K562 (cell line): ENCODE data around the gene ELP5. TPM values are rescaled to one million over a fixed set of nuclear protein-coding genes. Genes with fewer than 3 reads are reported as not detected.
A peak's percentile ranks its signal among the peaks of the same experiment; 100 is the strongest.

Experiments used
- ELF4 ChIP-seq: fragments of 450-650 bp; formaldehyde crosslinking; IDR thresholded peaks from 2 replicates; pipeline ENCODE4 v1.4.0; 2022; ENCODE audit warnings: missing genetic modification characterization
- ETV6 ChIP-seq, 3 experiments: fragments of 150-350 bp in 1 of 3; sonication (generic) in 1 of 3; formaldehyde crosslinking in 1 of 3; IDR thresholded peaks; 2 replicates each; pipeline versions ENCODE4 v1.6.1 to v1.8.0; 2014 to 2022; ENCODE audit warnings: borderline replicate concordance in 2 of 3, low read depth in 2 of 3, antibody characterized with exemption in 1 of 3, low read length in 1 of 3, mild to moderate bottlenecking in 1 of 3, missing genetic modification reagents in 1 of 3
- KHSRP ChIP-seq: fragments of 450-650 bp; IDR thresholded peaks from 2 replicates; pipeline ENCODE4 v1.6.1; 2017
- KLF16 ChIP-seq: IDR thresholded peaks from 2 replicates; pipeline ENCODE4 v1.6.1; 2016; ENCODE audit warnings: antibody characterized with exemption
- MECOM ChIP-seq: fragments of 250-450 bp; sonication (Bioruptor Pico); IDR thresholded peaks from 2 replicates; pipeline ENCODE4 v1.8.0; 2022; ENCODE audit warnings: inconsistent platforms
- NR2C1 ChIP-seq, 2 experiments: fragments of 450-650 bp; IDR thresholded peaks; 2 replicates each; pipeline ENCODE4 v1.6.1; 2017; ENCODE audit warnings: mild to moderate bottlenecking in 2 of 2, antibody characterized with exemption in 1 of 2, inconsistent platforms in 1 of 2, missing compliant biosample characterization in 1 of 2, missing genetic modification characterization in 1 of 2
- NR2C2 ChIP-seq, 2 experiments: fragments of 200-800 bp in 1 of 2; sonication (Bioruptor generic) in 1 of 2; sonication (generic) in 1 of 2; formaldehyde crosslinking in 1 of 2; IDR thresholded peaks; 2 replicates each; pipeline versions ENCODE4 v1.6.1 to v1.8.0; 2016 to 2022; ENCODE audit warnings: mild to moderate bottlenecking in 1 of 2, missing compliant biosample characterization in 1 of 2, missing genetic modification characterization in 1 of 2, missing genetic modification reagents in 1 of 2
- POLR2A ChIP-seq: fragments of 450-650 bp; conservative IDR thresholded peaks from 2 replicates; pipeline ENCODE4 v1.6.1; 2016
- POLR3A ChIP-seq: IDR thresholded peaks from 2 replicates; pipeline ENCODE4 v1.6.1; 2011; ENCODE audit warnings: borderline replicate concordance, mild to moderate bottlenecking, moderate library complexity; ENCODE audit not compliant: insufficient read length, insufficient read depth; ENCODE audit errors: extremely low read depth
- POU5F1 ChIP-seq: fragments of 150-350 bp; IDR thresholded peaks from 2 replicates; pipeline ENCODE4 v1.6.1; 2014; ENCODE audit warnings: borderline replicate concordance, low read length, low read depth, mild to moderate bottlenecking; ENCODE audit not compliant: partially characterized antibody
- SMAD1 ChIP-seq: fragments of 150-350 bp; IDR thresholded peaks from 2 replicates; pipeline ENCODE4 v1.6.1; 2014; ENCODE audit warnings: low read length, low read depth; ENCODE audit not compliant: partially characterized antibody
- SMARCA4 ChIP-seq: fragments of 450-650 bp; IDR thresholded peaks from 2 replicates; pipeline ENCODE4 v1.6.1; 2016
- SRSF1 ChIP-seq: fragments of 200-400 bp; formaldehyde crosslinking; IDR thresholded peaks from 2 replicates; pipeline ENCODE4 v1.6.1; 2017; ENCODE audit warnings: mild to moderate bottlenecking, low read depth, low read length, moderate library complexity
- TEAD4 ChIP-seq, 2 experiments: sonication (generic) in 1 of 2; formaldehyde crosslinking in 1 of 2; IDR thresholded peaks; 2 replicates each; pipeline versions ENCODE4 v1.6.1 to v1.8.0; 2012 to 2022; ENCODE audit warnings: borderline replicate concordance in 1 of 2, inconsistent platforms in 1 of 2, low read length in 1 of 2, mild to moderate bottlenecking in 1 of 2, missing genetic modification reagents in 1 of 2
- ZFPM2 ChIP-seq: fragments of 250-450 bp; sonication (Bioruptor Pico); IDR thresholded peaks from 2 replicates; pipeline ENCODE4 v1.5.1; 2022; ENCODE audit warnings: mild to moderate bottlenecking
- ZNF436 ChIP-seq: fragments of 250-450, 450-650 bp; sonication (Bioruptor Pico); formaldehyde crosslinking; IDR thresholded peaks from 2 replicates; pipeline ENCODE4 v1.7.0; 2020; ENCODE audit warnings: mild to moderate bottlenecking
- polyA plus RNA-seq, 8 experiments: library from polyadenylated mRNA; depleted of rRNA in 4 of 8; stranded (reverse) in 5 of 8; unstranded in 3 of 8; fragments of >200 nt; fragmentation: Nextera tagmentation in 2 of 8; fragmentation: Illumina TruSeq in 1 of 8; extraction: Ambion mirVana in 2 of 8; extraction: Trizol in 1 of 8; gene quantifications; 2 replicates each; pipeline versions ENCODE4 v1.2.1 to v1.2.3, GENCODE V29; 2011 to 2014; ENCODE audit warnings: inconsistent platforms in 1 of 8, missing spikeins in 1 of 8
- total RNA-seq, 7 experiments: library from RNA; depleted of rRNA in 6 of 7; stranded (reverse); fragments of >200 nt in 6 of 7; fragmentation: Illumina TruSeq in 2 of 7; extraction: Trizol in 2 of 7; gene quantifications; 2 replicates each; pipeline versions ENCODE4 v1.2.1 to v1.2.3, GENCODE V29; 2011 to 2021; ENCODE audit warnings: low replicate concordance in 1 of 7
- TF ChIP-seq, protein P1 (sequence below): fragments of 450-650 bp; formaldehyde crosslinking; IDR thresholded peaks from 2 replicates; pipeline ENCODE4 v1.4.0; 2022; ENCODE audit warnings: mild to moderate bottlenecking, moderate library complexity
- TF ChIP-seq, protein P2 (sequence below): fragments of 200-800 bp; sonication (Bioruptor generic); IDR thresholded peaks from 2 replicates; pipeline ENCODE4 v1.6.1; 2017; ENCODE audit warnings: missing genetic modification characterization, missing compliant biosample characterization
- TF ChIP-seq, protein P3 (sequence below): fragments of 250-450 bp; sonication (Bioruptor Pico); IDR thresholded peaks from 2 replicates; pipeline ENCODE4 v1.8.0; 2022; ENCODE audit warnings: inconsistent platforms
- TF ChIP-seq, protein P4 (sequence below): fragments of 450-650 bp; conservative IDR thresholded peaks from 2 replicates; pipeline ENCODE4 v1.6.1; 2016; ENCODE audit warnings: missing genetic modification characterization, low read depth, mild to moderate bottlenecking, control low read depth, missing compliant biosample characterization

ELP5 gene
- total and polyA plus RNA-seq, 9 of the 15 experiments (the other 6 are each of a cell fraction or from before 2014, with no cell fraction given): 25.7 to 77.9 (median 52.9) TPM

DNA sequence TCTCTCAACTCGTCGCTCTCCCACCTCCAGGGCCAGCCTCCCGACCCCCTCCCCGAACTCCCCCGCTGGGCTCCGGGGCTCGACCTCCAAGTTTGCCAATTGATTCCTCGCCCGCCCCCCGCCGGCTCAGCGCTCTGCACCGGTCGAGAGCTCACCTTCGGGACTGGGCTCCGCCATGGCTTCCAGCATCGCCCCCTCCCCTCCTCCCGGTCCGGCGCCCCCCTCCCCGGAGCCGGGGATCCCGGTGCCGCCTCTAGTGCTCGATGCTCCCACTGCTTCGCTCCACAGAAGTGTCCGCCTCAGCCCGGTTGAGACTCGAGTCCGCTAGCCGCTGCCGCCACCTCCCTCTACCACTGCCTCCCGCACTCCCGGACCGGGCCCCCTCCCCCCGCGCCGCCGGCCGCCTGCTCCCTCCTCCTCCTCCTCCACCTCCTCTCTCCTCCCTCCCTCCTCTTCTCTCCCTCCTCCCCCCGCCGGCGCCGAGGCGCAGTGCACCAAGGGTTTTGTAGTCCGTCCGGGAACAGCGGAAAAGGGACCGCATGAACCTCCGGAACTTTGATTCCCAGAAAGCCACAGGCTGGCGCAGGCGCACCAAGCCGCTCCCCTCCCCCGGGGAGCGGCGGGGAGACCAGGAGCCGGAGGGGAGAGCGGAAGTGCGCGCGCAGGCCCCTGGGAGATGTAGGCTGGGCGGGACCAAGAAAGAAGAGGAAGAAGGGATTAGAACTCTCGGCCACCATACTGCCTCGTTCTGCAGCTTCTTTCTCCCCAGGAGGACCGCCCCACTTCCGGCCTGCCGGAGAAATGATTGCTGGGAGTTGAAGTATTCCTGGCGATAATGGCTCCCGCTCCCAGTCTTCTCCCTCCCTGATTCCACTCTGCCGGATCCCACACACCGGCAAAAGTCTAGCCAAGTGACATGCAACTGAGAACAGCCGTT lies 12.7 kb upstream of the ELP5 start, which contains the start of gene PHF23 (continued):
- TF ChIP-seq, protein P1, sequence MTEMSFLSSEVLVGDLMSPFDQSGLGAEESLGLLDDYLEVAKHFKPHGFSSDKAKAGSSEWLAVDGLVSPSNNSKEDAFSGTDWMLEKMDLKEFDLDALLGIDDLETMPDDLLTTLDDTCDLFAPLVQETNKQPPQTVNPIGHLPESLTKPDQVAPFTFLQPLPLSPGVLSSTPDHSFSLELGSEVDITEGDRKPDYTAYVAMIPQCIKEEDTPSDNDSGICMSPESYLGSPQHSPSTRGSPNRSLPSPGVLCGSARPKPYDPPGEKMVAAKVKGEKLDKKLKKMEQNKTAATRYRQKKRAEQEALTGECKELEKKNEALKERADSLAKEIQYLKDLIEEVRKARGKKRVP: no peak
- no peak for TF ChIP-seq SMAD1
- TF ChIP-seq, protein P2, sequence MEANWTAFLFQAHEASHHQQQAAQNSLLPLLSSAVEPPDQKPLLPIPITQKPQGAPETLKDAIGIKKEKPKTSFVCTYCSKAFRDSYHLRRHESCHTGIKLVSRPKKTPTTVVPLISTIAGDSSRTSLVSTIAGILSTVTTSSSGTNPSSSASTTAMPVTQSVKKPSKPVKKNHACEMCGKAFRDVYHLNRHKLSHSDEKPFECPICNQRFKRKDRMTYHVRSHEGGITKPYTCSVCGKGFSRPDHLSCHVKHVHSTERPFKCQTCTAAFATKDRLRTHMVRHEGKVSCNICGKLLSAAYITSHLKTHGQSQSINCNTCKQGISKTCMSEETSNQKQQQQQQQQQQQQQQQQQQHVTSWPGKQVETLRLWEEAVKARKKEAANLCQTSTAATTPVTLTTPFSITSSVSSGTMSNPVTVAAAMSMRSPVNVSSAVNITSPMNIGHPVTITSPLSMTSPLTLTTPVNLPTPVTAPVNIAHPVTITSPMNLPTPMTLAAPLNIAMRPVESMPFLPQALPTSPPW (CRISPR knock-in tag): peak; percentile 99
- 0 out of 2 replicates have a peak, but pooled peaks have one; percentile 13 for TF ChIP-seq KLF16
- no peak for TF ChIP-seq ETV6 (IDR thresholded peaks at IDR 0.05; ENCODE audit: borderline replicate concordance in 1 of 2, low read depth in 2 of 2, low read length in 1 of 2)
- no peak for TF ChIP-seq ETV6 (CRISPR knock-in tag; IDR thresholded peaks at IDR 0.05; ENCODE audit: borderline replicate concordance)
- TF ChIP-seq POU5F1: peak; percentile 84
- no peak for TF ChIP-seq TEAD4 (IDR thresholded peaks at IDR 0.05; ENCODE audit: low read length)
- no peak for TF ChIP-seq TEAD4 (CRISPR knock-in tag; IDR thresholded peaks at IDR 0.05; ENCODE audit: borderline replicate concordance)
- TF ChIP-seq KHSRP: no peak
- TF ChIP-seq NR2C2 (CRISPR knock-in tag; IDR thresholded peaks at IDR 0.05): no peak
- peak; percentile 87 for TF ChIP-seq NR2C2 (tag; IDR thresholded peaks at IDR 0.05)
- TF ChIP-seq POLR3A: no peak
- no peak for TF ChIP-seq SRSF1
- TF ChIP-seq ZFPM2 (CRISPR knock-in tag): no peak
- TF ChIP-seq ELF4 (CRISPR knock-in tag): peak; percentile 43; the same call in 1 of the 2 replicates
- no peak for TF ChIP-seq ZNF436 (CRISPR knock-in tag)
- TF ChIP-seq MECOM (CRISPR knock-in tag): no peak
- no peak for TF ChIP-seq SMARCA4
- TF ChIP-seq, protein P3, sequence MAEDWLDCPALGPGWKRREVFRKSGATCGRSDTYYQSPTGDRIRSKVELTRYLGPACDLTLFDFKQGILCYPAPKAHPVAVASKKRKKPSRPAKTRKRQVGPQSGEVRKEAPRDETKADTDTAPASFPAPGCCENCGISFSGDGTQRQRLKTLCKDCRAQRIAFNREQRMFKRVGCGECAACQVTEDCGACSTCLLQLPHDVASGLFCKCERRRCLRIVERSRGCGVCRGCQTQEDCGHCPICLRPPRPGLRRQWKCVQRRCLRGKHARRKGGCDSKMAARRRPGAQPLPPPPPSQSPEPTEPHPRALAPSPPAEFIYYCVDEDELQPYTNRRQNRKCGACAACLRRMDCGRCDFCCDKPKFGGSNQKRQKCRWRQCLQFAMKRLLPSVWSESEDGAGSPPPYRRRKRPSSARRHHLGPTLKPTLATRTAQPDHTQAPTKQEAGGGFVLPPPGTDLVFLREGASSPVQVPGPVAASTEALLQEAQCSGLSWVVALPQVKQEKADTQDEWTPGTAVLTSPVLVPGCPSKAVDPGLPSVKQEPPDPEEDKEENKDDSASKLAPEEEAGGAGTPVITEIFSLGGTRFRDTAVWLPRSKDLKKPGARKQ: no peak
- TF ChIP-seq POLR2A: peak; percentile 73
- TF ChIP-seq NR2C1 (IDR thresholded peaks at IDR 0.05): peak; percentile 10; the same call in 1 of the 2 replicates
- TF ChIP-seq NR2C1 (tag; IDR thresholded peaks at IDR 0.05): peak; percentile 67
- TF ChIP-seq, protein P4, sequence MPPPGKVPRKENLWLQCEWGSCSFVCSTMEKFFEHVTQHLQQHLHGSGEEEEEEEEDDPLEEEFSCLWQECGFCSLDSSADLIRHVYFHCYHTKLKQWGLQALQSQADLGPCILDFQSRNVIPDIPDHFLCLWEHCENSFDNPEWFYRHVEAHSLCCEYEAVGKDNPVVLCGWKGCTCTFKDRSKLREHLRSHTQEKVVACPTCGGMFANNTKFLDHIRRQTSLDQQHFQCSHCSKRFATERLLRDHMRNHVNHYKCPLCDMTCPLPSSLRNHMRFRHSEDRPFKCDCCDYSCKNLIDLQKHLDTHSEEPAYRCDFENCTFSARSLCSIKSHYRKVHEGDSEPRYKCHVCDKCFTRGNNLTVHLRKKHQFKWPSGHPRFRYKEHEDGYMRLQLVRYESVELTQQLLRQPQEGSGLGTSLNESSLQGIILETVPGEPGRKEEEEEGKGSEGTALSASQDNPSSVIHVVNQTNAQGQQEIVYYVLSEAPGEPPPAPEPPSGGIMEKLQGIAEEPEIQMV (tag): no peak
